HFF-Myc (cell line): ENCODE results near the gene SERPINB11.

ENCODE experiments used
- DNase-seq: peaks from one replicate; pipeline ENCODE4 v3.0.0-alpha.2; 2011; ENCODE audit warnings: low read depth; ENCODE audit errors: extremely low read depth
- H3K4me3 ChIP-seq: replicated peaks from 2 replicates; pipeline ENCODE4 v1.5.1; 2011; ENCODE audit warnings: low read depth, mild to moderate bottlenecking, control low read depth, low read length
- TF ChIP-seq, protein P1 (sequence below): IDR thresholded peaks from 2 replicates; pipeline ENCODE4 v1.5.1; 2012; ENCODE audit warnings: mild to moderate bottlenecking, low read depth, low read length, control low read depth; ENCODE audit errors: missing control alignments

Gene SERPINB11

DNA sequence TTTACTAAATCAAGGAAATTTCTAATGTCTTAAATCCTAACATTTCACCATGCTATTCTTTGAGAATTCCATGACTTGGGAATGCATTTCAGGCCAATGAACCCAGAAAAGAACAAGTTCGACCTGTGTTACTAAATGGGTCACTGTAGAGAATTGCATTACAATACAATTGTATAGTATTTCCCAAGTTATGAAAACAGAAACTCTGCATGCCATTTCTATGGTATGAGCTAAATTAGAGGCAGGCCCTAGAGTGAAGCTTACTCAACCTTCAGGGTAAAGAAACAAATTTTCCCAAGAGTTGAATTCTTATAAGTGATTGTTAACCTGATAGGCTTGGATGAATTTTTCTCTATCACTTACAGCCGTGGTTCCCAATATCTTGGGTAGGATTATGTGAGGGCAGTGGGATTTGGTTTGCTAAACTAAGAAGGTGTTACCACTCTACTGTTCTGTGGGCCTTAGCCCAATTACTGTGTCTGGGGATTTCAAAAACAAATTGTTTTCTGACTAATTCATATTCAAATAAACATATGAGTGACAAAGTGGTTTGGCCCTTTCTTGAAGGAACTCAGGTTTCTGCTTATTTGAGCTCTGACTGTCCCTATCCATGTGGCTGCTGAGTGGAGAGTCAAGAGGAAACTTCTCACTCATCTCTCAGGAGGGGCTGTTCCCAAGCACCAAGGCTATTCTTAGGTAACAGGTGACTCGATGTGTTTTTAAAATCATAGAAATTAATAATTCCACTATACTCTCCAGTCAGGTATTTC lies 61.3 kb downstream of the SERPINB11 start:
- no peak for DNase-seq
- TF ChIP-seq, protein P1, sequence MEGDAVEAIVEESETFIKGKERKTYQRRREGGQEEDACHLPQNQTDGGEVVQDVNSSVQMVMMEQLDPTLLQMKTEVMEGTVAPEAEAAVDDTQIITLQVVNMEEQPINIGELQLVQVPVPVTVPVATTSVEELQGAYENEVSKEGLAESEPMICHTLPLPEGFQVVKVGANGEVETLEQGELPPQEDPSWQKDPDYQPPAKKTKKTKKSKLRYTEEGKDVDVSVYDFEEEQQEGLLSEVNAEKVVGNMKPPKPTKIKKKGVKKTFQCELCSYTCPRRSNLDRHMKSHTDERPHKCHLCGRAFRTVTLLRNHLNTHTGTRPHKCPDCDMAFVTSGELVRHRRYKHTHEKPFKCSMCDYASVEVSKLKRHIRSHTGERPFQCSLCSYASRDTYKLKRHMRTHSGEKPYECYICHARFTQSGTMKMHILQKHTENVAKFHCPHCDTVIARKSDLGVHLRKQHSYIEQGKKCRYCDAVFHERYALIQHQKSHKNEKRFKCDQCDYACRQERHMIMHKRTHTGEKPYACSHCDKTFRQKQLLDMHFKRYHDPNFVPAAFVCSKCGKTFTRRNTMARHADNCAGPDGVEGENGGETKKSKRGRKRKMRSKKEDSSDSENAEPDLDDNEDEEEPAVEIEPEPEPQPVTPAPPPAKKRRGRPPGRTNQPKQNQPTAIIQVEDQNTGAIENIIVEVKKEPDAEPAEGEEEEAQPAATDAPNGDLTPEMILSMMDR: no peak

DNA sequence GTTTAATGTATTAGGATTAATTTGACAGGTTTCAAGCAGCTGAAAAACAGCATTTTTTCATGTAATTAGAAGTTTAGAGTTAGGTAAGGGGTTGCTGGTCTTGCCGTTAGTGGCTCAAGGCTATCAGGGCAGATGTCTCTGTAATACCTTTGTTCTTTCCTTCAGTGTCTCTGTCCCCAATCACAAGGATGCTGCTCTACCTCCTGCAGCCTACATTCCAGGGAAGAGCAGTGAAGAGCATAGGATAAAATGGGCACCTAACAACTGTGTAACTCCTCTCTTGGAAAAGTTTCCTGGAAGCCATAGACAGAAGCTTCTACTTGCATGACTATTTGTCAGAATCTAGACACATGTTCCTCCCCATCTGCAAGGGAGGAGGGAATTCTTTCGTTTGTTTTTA lies 63.1 kb downstream of the SERPINB11 start:
- TF ChIP-seq, protein P1: no peak
- H3K4me3 ChIP-seq: no peak overlapping the region

More for the DNA sequence above, 61.3 kb downstream of the SERPINB11 start:
- H3K4me3 ChIP-seq: no peak overlapping the region

More for the DNA sequence above, 63.1 kb downstream of the SERPINB11 start:
- no peak for DNase-seq
